RWPE2 (cell line): ENCODE results near the gene SHMT2.

ENCODE experiments used
- ATAC-seq: fragments of 200-7000 bp; cut with Tn5 transposase; 3 replicates; pipeline ENCODE4 v1.9.1; 2021; ENCODE audit warnings: low read depth
- DNase-seq: peaks from one replicate; pipeline ENCODE4 v3.0.0-alpha.2; 2020; ENCODE audit warnings: low spot score
- H3K27ac ChIP-seq: fragments of 450-650 bp; 2 replicates; pipeline ENCODE4 v1.5.1; 2017; ENCODE audit warnings: mild to moderate bottlenecking; ENCODE audit not compliant: poor library complexity, severe bottlenecking
- H3K27me3 ChIP-seq: fragments of 250-450 bp; sonication (Bioruptor Pico); 2 replicates; pipeline ENCODE4 v1.5.1; 2021; ENCODE audit warnings: mild to moderate bottlenecking, moderate library complexity; ENCODE audit not compliant: insufficient read depth, poor library complexity, severe bottlenecking
- H3K36me3 ChIP-seq: fragments of 250-450 bp; sonication (Bioruptor Pico); 2 replicates; pipeline ENCODE4 v1.5.1; 2020; ENCODE audit warnings: low read depth, mild to moderate bottlenecking, moderate library complexity
- H3K4me1 ChIP-seq: fragments of 250-450 bp; sonication (Bioruptor Pico); 2 replicates; pipeline ENCODE4 v1.5.1; 2021; ENCODE audit warnings: mild to moderate bottlenecking, moderate library complexity; ENCODE audit not compliant: insufficient read depth, poor library complexity, severe bottlenecking
- H3K4me3 ChIP-seq: fragments of 250-450 bp; sonication (Bioruptor Pico); 2 replicates; pipeline ENCODE4 v1.5.1; 2021; ENCODE audit warnings: mild to moderate bottlenecking, moderate library complexity; ENCODE audit not compliant: severe bottlenecking
- H3K9me3 ChIP-seq: fragments of 250-450 bp; sonication (Bioruptor Pico); 2 replicates; pipeline ENCODE4 v1.5.1; 2021; ENCODE audit warnings: mild to moderate bottlenecking, moderate library complexity; ENCODE audit not compliant: severe bottlenecking
- TF ChIP-seq, protein P1 (sequence below): fragments of 450-650 bp; IDR thresholded peaks from one replicate; pipeline ENCODE4 v1.5.1; 2017; ENCODE audit warnings: mild to moderate bottlenecking, moderate library complexity; ENCODE audit not compliant: poor library complexity, severe bottlenecking

SHMT2 gene

DNA sequence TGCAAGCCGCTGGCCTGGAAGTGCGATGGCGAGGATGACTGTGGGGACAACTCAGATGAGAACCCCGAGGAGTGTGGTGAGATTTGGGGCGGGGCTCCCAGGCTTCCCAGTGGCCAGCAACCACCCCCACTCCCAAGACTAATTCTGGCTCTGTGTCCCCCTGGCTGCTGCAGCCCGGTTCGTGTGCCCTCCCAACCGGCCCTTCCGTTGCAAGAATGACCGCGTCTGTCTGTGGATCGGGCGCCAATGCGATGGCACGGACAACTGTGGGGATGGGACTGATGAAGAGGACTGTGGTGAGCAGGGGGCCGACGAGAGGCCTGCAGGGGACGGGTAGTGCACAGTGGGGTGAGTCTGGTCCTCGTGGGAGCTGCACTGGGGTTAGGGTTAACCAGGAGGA, 25.1 kb upstream of the SHMT2 start:
- Histone ChIP-seq H3K27me3 (no peaks in the 10 kb centered on the region), H3K4me1 (no peaks in the 10 kb centered on the region), H3K36me3 (0 out of 2 replicates have a peak, but pooled peaks cover 4% of the 10 kb centered on the region), H3K4me3 (no peak overlapping the region), H3K27ac (no peak overlapping the region), H3K9me3 (no peaks in the 10 kb centered on the region)
- no peak for ATAC-seq
- TF ChIP-seq, protein P1, sequence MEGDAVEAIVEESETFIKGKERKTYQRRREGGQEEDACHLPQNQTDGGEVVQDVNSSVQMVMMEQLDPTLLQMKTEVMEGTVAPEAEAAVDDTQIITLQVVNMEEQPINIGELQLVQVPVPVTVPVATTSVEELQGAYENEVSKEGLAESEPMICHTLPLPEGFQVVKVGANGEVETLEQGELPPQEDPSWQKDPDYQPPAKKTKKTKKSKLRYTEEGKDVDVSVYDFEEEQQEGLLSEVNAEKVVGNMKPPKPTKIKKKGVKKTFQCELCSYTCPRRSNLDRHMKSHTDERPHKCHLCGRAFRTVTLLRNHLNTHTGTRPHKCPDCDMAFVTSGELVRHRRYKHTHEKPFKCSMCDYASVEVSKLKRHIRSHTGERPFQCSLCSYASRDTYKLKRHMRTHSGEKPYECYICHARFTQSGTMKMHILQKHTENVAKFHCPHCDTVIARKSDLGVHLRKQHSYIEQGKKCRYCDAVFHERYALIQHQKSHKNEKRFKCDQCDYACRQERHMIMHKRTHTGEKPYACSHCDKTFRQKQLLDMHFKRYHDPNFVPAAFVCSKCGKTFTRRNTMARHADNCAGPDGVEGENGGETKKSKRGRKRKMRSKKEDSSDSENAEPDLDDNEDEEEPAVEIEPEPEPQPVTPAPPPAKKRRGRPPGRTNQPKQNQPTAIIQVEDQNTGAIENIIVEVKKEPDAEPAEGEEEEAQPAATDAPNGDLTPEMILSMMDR = no peak
- no peak for DNase-seq

DNA sequence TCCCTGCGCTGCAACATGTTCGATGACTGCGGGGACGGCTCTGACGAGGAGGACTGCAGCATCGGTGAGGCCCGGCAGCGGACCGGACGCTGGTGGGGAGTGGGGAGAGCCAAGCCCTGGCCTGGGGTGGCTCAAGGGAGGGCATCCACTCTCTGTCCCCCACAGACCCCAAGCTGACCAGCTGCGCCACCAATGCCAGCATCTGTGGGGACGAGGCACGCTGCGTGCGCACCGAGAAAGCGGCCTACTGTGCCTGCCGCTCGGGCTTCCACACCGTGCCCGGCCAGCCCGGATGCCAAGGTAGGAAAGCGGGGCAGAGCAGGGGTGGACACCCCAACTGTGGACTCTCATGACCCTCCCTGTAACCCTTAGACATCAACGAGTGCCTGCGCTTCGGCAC, 24.3 kb upstream of the SHMT2 start:
- DNase-seq (no peak), ATAC-seq (no peak)
- no peaks in the 10 kb centered on the region for H3K9me3 ChIP-seq
- 0 out of 2 replicates have a peak, but pooled peaks cover 4% of the 10 kb centered on the region for H3K36me3 ChIP-seq
- no peak overlapping the region for H3K4me3 ChIP-seq
- no peaks in the 10 kb centered on the region for H3K4me1 ChIP-seq
- no peaks in the 10 kb centered on the region for H3K27me3 ChIP-seq
- TF ChIP-seq, protein P1 = no peak
- H3K27ac ChIP-seq = no peak overlapping the region

DNA sequence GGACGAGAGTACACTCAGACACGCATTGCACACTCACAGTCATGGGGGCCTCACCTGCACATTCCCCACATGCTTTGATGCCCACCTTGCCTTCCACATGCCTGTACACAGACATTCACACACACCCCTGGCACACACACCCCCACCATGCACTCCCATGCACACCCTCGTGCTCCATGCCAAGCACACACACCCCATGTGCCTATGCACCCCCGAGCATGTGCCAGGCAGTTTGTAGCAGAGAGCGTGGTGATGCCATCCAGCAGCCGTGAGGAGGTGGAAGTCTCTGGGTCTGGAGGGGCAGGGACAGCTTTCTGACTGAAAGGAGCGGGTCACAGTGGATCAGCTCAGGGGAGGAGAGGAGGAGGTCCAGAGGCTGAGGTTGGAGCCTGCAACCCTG, 23.6 kb upstream of the SHMT2 start:
- H3K27me3 ChIP-seq = no peaks in the 10 kb centered on the region
- 0 out of 2 replicates have a peak, but pooled peaks cover 4% of the 10 kb centered on the region for H3K36me3 ChIP-seq
- no peak overlapping the region for H3K4me3 ChIP-seq
- H3K9me3 ChIP-seq = no peaks in the 10 kb centered on the region
- ATAC-seq (no peak), DNase-seq (no peak)
- TF ChIP-seq, protein P1 = no peak
- no peaks in the 10 kb centered on the region for H3K4me1 ChIP-seq
- no peak overlapping the region for H3K27ac ChIP-seq

DNA sequence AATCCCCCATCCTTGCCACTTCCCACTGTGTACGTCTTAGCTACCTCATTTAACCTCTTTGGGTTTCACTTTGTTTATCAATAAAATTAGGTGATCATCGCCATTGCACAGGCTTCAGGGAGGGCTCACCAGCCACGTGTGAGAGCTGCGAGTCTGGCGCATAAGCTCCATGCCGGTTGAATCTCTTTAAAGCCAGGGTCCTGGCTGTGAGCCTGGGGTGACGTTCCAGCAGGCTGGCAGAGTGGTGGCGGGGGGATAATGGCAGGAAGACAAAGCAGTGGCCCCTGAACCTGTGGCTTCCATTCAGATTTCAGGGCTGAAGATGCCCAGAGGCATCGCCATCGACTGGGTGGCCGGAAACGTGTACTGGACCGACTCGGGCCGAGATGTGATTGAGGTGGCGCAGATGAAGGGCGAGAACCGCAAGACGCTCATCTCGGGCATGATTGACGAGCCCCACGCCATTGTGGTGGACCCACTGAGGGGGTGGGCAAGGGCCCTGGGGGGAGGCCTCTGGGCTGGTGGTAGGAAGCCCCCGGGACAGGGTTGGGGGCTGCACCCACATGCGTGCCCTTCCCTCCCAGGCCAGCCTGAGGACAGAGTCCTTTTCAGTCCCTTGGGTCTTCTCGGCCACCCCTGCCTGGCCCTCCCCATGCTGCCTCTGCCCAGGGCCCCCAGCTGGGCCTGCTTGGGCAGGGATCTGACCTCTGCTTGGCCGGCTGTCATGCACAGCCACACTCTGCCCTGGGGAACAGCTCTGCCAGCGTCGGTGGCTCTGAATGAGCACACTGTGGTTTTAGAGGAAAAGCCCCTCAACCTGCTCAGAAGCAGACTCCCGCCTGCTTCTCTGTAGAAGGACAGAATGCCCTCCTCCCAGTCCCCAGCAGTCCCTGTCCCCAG, 21.5 kb upstream of the SHMT2 start:
- TF ChIP-seq, protein P1 = no peak
- Histone ChIP-seq H3K4me3 (no peak overlapping the region), H3K36me3 (0 out of 2 replicates have a peak, but pooled peaks cover under 1% of the 10 kb centered on the region), H3K4me1 (no peaks in the 10 kb centered on the region), H3K9me3 (no peaks in the 10 kb centered on the region), H3K27me3 (no peaks in the 10 kb centered on the region), H3K27ac (no peak overlapping the region)
- DNase-seq (no peak), ATAC-seq (no peak)
